HG03066 (cell line): ENCODE results near the gene TNPO1.
"Not testable (repeated sequence)": the region's sequence is repeated elsewhere in the genome, so short reads cannot be mapped to it uniquely, and the experiment has no call there.

ENCODE experiments used
- ATAC-seq: cut with Tn5 transposase; IDR thresholded peaks from one replicate; pipeline ENCODE4 v1.9.1; 2021; ENCODE audit warnings: low read depth; ENCODE audit not compliant: unreplicated experiment

Gene TNPO1

GRCh38 chr5:72816284-72817075, at the start of gene TNPO1:
Gene TNPO1, plus strand, starts transcription at chr5:72816661. Its CDS starts 77 bp downstream, at chr5:72816738.
- peak; percentile 79 for ATAC-seq

GRCh38 chr5:72767289-72768010, 49.0 kb upstream of the TNPO1 start:
- ATAC-seq = no peak

- no peak for ATAC-seq
These were observed 46.2 kb upstream of the TNPO1 start for GRCh38 chr5:72770266-72770665.

GRCh38 chr5:72776684-72777083, 39.8 kb upstream of the TNPO1 start:
- no peak for ATAC-seq

GRCh38 chr5:72779520-72779919, 36.9 kb upstream of the TNPO1 start:
- no peak for ATAC-seq

GRCh38 chr5:72783354-72783753, 33.1 kb upstream of the TNPO1 start:
- ATAC-seq = no peak

GRCh38 chr5:72784129-72784528, 32.3 kb upstream of the TNPO1 start:
- no peak for ATAC-seq

- no peak for ATAC-seq
These were observed 30.7 kb upstream of the TNPO1 start for GRCh38 chr5:72785801-72786200.

- no peak for ATAC-seq
These were observed 29.8 kb upstream of the TNPO1 start for GRCh38 chr5:72786676-72787075.

GRCh38 chr5:72788866-72789505, 27.5 kb upstream of the TNPO1 start:
- no peak for ATAC-seq

GRCh38 chr5:72790186-72790585, 26.3 kb upstream of the TNPO1 start:
- ATAC-seq = no peak

- ATAC-seq = not testable (repeated sequence)
These were observed 23.8 kb upstream of the TNPO1 start for GRCh38 chr5:72792662-72793061.

GRCh38 chr5:72796001-72796400, 20.5 kb upstream of the TNPO1 start:
- ATAC-seq = no peak

GRCh38 chr5:72799721-72800120, 16.7 kb upstream of the TNPO1 start:
- ATAC-seq = no peak

GRCh38 chr5:72808637-72809036, 7.8 kb upstream of the TNPO1 start:
- ATAC-seq = not testable (repeated sequence)

GRCh38 chr5:72811849-72812248, 4.6 kb upstream of the TNPO1 start:
- ATAC-seq = no peak

- ATAC-seq = no peak
These were observed 4.0 kb upstream of the TNPO1 start for GRCh38 chr5:72812488-72812887.

GRCh38 chr5:72814104-72814503, 2.4 kb upstream of the TNPO1 start:
- no peak for ATAC-seq

- no peak for ATAC-seq
These were observed 1.6 kb upstream of the TNPO1 start for GRCh38 chr5:72814864-72815263.

- no peak for ATAC-seq
These were observed 729 bp upstream of the TNPO1 start for GRCh38 chr5:72815580-72816283.

- peak; percentile 22 for ATAC-seq
These were observed 618 bp downstream of the TNPO1 start for GRCh38 chr5:72817076-72817481.
